Mesenchymal stem cell (in vitro differentiated cells and primary cell): ENCODE measurements around the gene DDX31.

Experiments used
- DNase-seq: peaks from one replicate; pipeline ENCODE4 v3.0.0-alpha.2; 2013
- H2AFZ ChIP-seq: one replicate; pipeline ENCODE4 v1.6.1; 2013; ENCODE audit warnings: low read depth, mild to moderate bottlenecking, control low read depth, inconsistent platforms, low read length, moderate library complexity
- H2AK5ac ChIP-seq: 2 replicates; pipeline ENCODE4 v1.6.1; 2013; ENCODE audit warnings: low read length, moderate library complexity, mild to moderate bottlenecking, inconsistent platforms; ENCODE audit not compliant: severe bottlenecking
- H2BK120ac ChIP-seq: one replicate; pipeline ENCODE4 v1.6.1; 2013; ENCODE audit warnings: low read depth, mild to moderate bottlenecking, inconsistent platforms, low read length, moderate library complexity
- H2BK12ac ChIP-seq, 2 experiments: one replicate each; pipeline ENCODE4 v1.6.1; 2013; ENCODE audit warnings: inconsistent platforms in 2 of 2, low read length in 2 of 2, mild to moderate bottlenecking in 2 of 2, moderate library complexity in 2 of 2, control low read depth in 1 of 2
- H2BK15ac ChIP-seq: one replicate; pipeline ENCODE4 v1.6.1; 2013; ENCODE audit warnings: mild to moderate bottlenecking, low read depth, inconsistent platforms; ENCODE audit not compliant: poor library complexity, severe bottlenecking
- H2BK5ac ChIP-seq: 2 replicates; pipeline ENCODE4 v1.6.1; 2013; ENCODE audit warnings: low read depth, mild to moderate bottlenecking, low read length, control low read depth, inconsistent platforms; ENCODE audit not compliant: poor library complexity, severe bottlenecking
- H3K14ac ChIP-seq, 2 experiments: one replicate each; pipeline ENCODE4 v1.6.1; 2013; ENCODE audit warnings: inconsistent platforms in 2 of 2, low read length in 2 of 2, control low read depth in 1 of 2, mild to moderate bottlenecking in 1 of 2, moderate library complexity in 1 of 2
- H3K18ac ChIP-seq, 2 experiments: one replicate each; pipeline ENCODE4 v1.6.1; 2013; ENCODE audit warnings: inconsistent platforms in 2 of 2, low read length in 2 of 2, control low read depth in 1 of 2, low read depth in 1 of 2, mild to moderate bottlenecking in 1 of 2
- H3K23ac ChIP-seq, 2 experiments: one replicate each; pipeline ENCODE4 v1.6.1; 2013; ENCODE audit warnings: inconsistent platforms in 2 of 2, low read length in 2 of 2, mild to moderate bottlenecking in 2 of 2, moderate library complexity in 2 of 2, control low read depth in 1 of 2
- H3K27ac ChIP-seq: 2 replicates; pipeline ENCODE4 v1.5.1; 2013; ENCODE audit warnings: mild to moderate bottlenecking, moderate library complexity, low read length, control low read depth, inconsistent platforms; ENCODE audit not compliant: poor library complexity, severe bottlenecking
- H3K27me3 ChIP-seq, 2 experiments: 2 replicates each; pipeline versions ENCODE4 v1.6.1 to v1.7.0; 2013; ENCODE audit warnings: low read length in 2 of 2, mild to moderate bottlenecking in 2 of 2, moderate library complexity in 2 of 2, control low read depth in 1 of 2, inconsistent platforms in 1 of 2; ENCODE audit not compliant: control insufficient read depth in 1 of 2, insufficient read depth in 1 of 2
- H3K36me3 ChIP-seq, 2 experiments: 2 replicates each; pipeline versions ENCODE4 v1.6.1 to v1.7.0; 2013; ENCODE audit warnings: low read length in 2 of 2, control low read depth in 1 of 2, inconsistent platforms in 1 of 2, low read depth in 1 of 2, mild to moderate bottlenecking in 1 of 2; ENCODE audit not compliant: insufficient read depth in 2 of 2, control insufficient read depth in 1 of 2
- H3K4ac ChIP-seq, 2 experiments: one replicate each; pipeline ENCODE4 v1.6.1; 2013; ENCODE audit warnings: inconsistent platforms in 2 of 2, low read length in 2 of 2, mild to moderate bottlenecking in 2 of 2, moderate library complexity in 2 of 2, control low read depth in 1 of 2, low read depth in 1 of 2
- H3K4me1 ChIP-seq: 2 replicates; pipeline ENCODE4 v1.6.1; 2013; ENCODE audit warnings: low read depth, low read length, control low read depth; ENCODE audit not compliant: control insufficient read depth, insufficient read depth
- H3K4me2 ChIP-seq: 2 replicates; pipeline ENCODE4 v1.6.1; 2013; ENCODE audit warnings: low read length, mild to moderate bottlenecking, inconsistent platforms; ENCODE audit not compliant: poor library complexity, severe bottlenecking
- H3K4me3 ChIP-seq, 2 experiments: 2 replicates each; pipeline versions ENCODE4 v1.5.1 to v1.7.0; 2013; ENCODE audit warnings: low read length in 2 of 2, mild to moderate bottlenecking in 2 of 2, control low read depth in 1 of 2, low read depth in 1 of 2; ENCODE audit not compliant: insufficient read depth in 1 of 2
- H3K79me1 ChIP-seq: replicated peaks from 2 replicates; pipeline ENCODE4 v1.6.1; 2013; ENCODE audit warnings: mild to moderate bottlenecking, control low read depth, low read length, inconsistent platforms; ENCODE audit not compliant: poor library complexity, severe bottlenecking
- H3K9ac ChIP-seq: 2 replicates; pipeline ENCODE4 v1.7.0; 2013; ENCODE audit warnings: mild to moderate bottlenecking, low read length, moderate library complexity
- H3K9me3 ChIP-seq: 2 replicates; pipeline ENCODE4 v1.7.0; 2013; ENCODE audit warnings: mild to moderate bottlenecking, low read length; ENCODE audit not compliant: control insufficient read depth
- H4K8ac ChIP-seq: one replicate; pipeline ENCODE4 v1.6.1; 2013; ENCODE audit warnings: inconsistent platforms, mild to moderate bottlenecking, low read length, moderate library complexity
- H4K91ac ChIP-seq: one replicate; pipeline ENCODE4 v1.6.1; 2013; ENCODE audit warnings: mild to moderate bottlenecking, low read length, inconsistent platforms
- WGBS: methylation state at CpG from one replicate; pipeline ENCODE4 v1.1.7; 2013; ENCODE audit warnings: mixed read lengths; 5-methylcytosine and 5-hydroxymethylcytosine counted together

DDX31 gene

GRCh38 chr9:132583584-132584304 lies 86.0 kb downstream of the DDX31 start:
- H3K14ac ChIP-seq, result no peak overlapping the region
- no peak overlapping the region for H2AK5ac ChIP-seq
- H4K8ac ChIP-seq, result no peak overlapping the region
- H3K27ac ChIP-seq, result no peak overlapping the region
- 4% methylated on average over 7 of the region's 8 CpGs for WGBS
- no peak overlapping the region for H2AFZ ChIP-seq
- H3K23ac ChIP-seq, result no peak overlapping the region
- H3K4ac ChIP-seq, result no peak overlapping the region
- H3K4me1 ChIP-seq, result peaks cover 19% of the 10 kb centered on the region
- no peaks in the 10 kb centered on the region for H3K79me1 ChIP-seq
- peaks cover 97 to 99% of the 10 kb centered on the region in 2 experiments for H3K27me3 ChIP-seq
- no peak overlapping the region for H3K4me2 ChIP-seq
- H2BK12ac ChIP-seq, result no peak overlapping the region
- H2BK15ac ChIP-seq, result no peak overlapping the region
- H3K18ac ChIP-seq, result no peak overlapping the region
- H3K4me3 ChIP-seq, result no peak overlapping the region
- H2BK120ac ChIP-seq, result no peak overlapping the region
- no peaks in the 10 kb centered on the region for H3K9me3 ChIP-seq
- no peak for DNase-seq
- no peak overlapping the region for H2BK5ac ChIP-seq
- H3K36me3 ChIP-seq, result no peaks in the 10 kb centered on the region
- no peak overlapping the region for H4K91ac ChIP-seq
- no peak overlapping the region for H3K9ac ChIP-seq

- no peak overlapping the region for H4K91ac ChIP-seq
- H3K9me3 ChIP-seq, result no peaks in the 10 kb centered on the region
- no peak overlapping the region for H3K9ac ChIP-seq
- WGBS, result 25% methylated on average over 36 of the region's 37 CpGs
- DNase-seq, result no peak
- no peak overlapping the region for H2AK5ac ChIP-seq
- peaks cover 97 to 99% of the 10 kb centered on the region in 2 experiments for H3K27me3 ChIP-seq
- H3K4me1 ChIP-seq, result peaks cover 19% of the 10 kb centered on the region
- H3K79me1 ChIP-seq, result no peaks in the 10 kb centered on the region
- H3K36me3 ChIP-seq, result no peaks in the 10 kb centered on the region
- no peak overlapping the region for H3K4ac ChIP-seq
- H2BK5ac ChIP-seq, result no peak overlapping the region
- no peak overlapping the region for H3K23ac ChIP-seq
- H2BK120ac ChIP-seq, result no peak overlapping the region
- H2AFZ ChIP-seq, result no peak overlapping the region
- no peak overlapping the region for H2BK12ac ChIP-seq
- H3K27ac ChIP-seq, result no peak overlapping the region
- H3K18ac ChIP-seq, result no peak overlapping the region
- H3K4me3 ChIP-seq, result no peak overlapping the region
- H3K4me2 ChIP-seq, result no peak overlapping the region
- H3K14ac ChIP-seq, result no peak overlapping the region
- no peak overlapping the region for H4K8ac ChIP-seq
- H2BK15ac ChIP-seq, result no peak overlapping the region
These were observed 86.8 kb downstream of the DDX31 start for GRCh38 chr9:132582786-132583583.

DNA sequence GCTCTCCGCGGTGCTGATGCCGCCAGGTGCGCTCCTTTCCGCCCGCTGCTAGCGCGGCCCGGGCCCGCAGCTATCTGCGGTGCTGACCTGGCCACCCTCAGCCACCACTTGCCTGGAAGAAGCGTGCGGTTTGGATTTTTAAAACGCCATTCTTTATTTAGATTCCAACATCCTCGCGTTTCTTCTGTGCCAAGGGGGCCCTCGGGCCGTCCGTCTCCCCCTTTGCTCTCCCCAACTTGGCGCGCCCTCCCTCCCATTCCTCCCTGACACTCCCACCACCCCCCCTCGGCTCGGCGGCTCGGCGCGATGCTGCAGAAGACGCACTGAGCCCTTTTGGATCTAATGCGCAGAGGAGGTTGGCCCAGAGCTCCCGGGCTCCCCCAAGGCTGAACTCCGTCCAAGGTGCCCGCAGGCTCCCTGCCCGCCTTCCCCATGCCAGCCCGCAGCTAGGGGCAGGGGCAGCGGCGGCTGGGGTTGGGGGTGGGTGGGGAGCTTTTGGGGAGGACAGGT lies 87.5 kb downstream of the DDX31 start, which contains the start of gene BARHL1:
BARHL1 (plus strand) TSS at position 331 of the 510 bp plus-strand sequence. CDS start 192 bp downstream, outside the sequence.
- no peak for DNase-seq
- Histone ChIP-seq H3K23ac (no peak within 1 kb of the TSS), H3K18ac (no peak within 1 kb of the TSS), H4K91ac (no peak within 1 kb of the TSS), H3K36me3 (no peaks in the 10 kb centered on the region), H4K8ac (no peak within 1 kb of the TSS), H3K4me2 (peak within 1 kb of the TSS; percentile 46), H2AK5ac (no peak within 1 kb of the TSS), H2AFZ (no peak within 1 kb of the TSS), H3K9ac (no peak within 1 kb of the TSS), H2BK5ac (no peak within 1 kb of the TSS), H2BK12ac (no peak within 1 kb of the TSS), H3K27me3 (peaks cover 97 to 99% of the 10 kb centered on the region in 2 experiments), H3K14ac (no peak within 1 kb of the TSS), H3K4me1 (peaks cover 19% of the 10 kb centered on the region), H3K27ac (no peak within 1 kb of the TSS), H3K79me1 (no peaks in the 10 kb centered on the region), H3K4me3 (peak within 1 kb of the TSS in 1 of 2 experiments; percentile 74), H3K9me3 (no peaks in the 10 kb centered on the region), H2BK15ac (no peak within 1 kb of the TSS), H3K4ac (no peak within 1 kb of the TSS), H2BK120ac (no peak within 1 kb of the TSS)
- WGBS, result 3% methylated on average over 28 of the region's 36 CpGs

GRCh38 chr9:132579427-132579798 lies 90.4 kb downstream of the DDX31 start:
- Histone ChIP-seq H3K4me1 (peaks cover 9% of the 10 kb centered on the region), H2BK15ac (no peak overlapping the region), H3K79me1 (no peaks in the 10 kb centered on the region), H2BK5ac (no peak overlapping the region), H3K18ac (no peak overlapping the region), H2AFZ (no peak overlapping the region), H3K4ac (no peak overlapping the region), H2BK120ac (no peak overlapping the region), H3K23ac (no peak overlapping the region), H3K4me2 (no peak overlapping the region), H2AK5ac (no peak overlapping the region), H3K9ac (no peak overlapping the region), H3K36me3 (no peaks in the 10 kb centered on the region), H3K14ac (no peak overlapping the region), H3K4me3 (no peak overlapping the region), H3K27ac (no peak overlapping the region), H2BK12ac (no peak overlapping the region), H4K91ac (no peak overlapping the region), H3K9me3 (no peaks in the 10 kb centered on the region), H4K8ac (no peak overlapping the region), H3K27me3 (peaks cover 90 to 96% of the 10 kb centered on the region in 2 experiments)
- WGBS, result 22% methylated on average over 14 of the region's 15 CpGs
- DNase-seq, result no peak
